GM19468 (cell line): ENCODE results near the gene TIMM23B.
"Not testable (repeated sequence)": the region's sequence is repeated elsewhere in the genome, so short reads cannot be mapped to it uniquely, and the experiment has no call there.

Experiments used
- ATAC-seq: cut with Tn5 transposase; IDR thresholded peaks from one replicate; pipeline ENCODE4 v1.9.1; 2021; ENCODE audit warnings: mild to moderate bottlenecking, moderate library complexity, moderate number of reproducible peaks; ENCODE audit not compliant: unreplicated experiment; ENCODE audit errors: extremely low read depth

Gene TIMM23B

DNA sequence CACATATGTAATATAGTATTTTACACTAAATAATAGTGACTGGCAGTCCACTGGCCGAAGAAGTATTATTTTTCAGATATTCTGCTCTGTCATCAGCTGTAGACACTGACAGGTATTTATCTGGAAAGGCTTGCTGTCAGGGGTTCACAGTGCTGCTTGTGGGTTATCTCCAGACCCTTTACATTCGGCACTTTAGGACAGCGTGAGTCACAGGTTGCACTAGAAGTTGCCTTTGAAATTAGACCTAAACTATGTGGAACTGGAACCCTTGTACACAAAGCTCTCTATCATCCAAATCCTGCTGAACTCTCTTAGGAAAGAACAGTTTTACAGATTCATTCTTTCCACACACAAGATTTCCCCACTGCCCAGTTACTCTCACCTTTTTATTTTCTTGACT lies 30.2 kb downstream of the TIMM23B start:
- not testable (repeated sequence) for ATAC-seq

DNA sequence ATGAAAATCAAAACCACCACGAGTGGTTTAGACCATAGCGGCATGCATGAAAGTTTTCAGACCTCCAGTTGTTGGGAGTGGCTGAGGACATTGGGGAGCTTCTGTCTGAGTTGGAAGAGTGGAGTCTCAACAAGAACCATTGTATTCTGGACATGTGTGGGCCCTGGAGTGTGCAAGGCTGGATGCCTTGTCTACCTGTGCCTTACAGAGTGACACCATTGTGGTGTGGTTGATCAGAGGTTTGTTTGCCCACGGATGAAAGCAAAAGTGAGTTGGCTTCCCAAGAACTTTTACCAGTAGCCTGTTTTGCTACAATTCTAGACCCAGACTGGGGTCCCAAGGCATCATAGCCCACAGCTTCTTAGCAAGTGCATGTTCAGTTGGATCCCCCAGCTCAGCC lies 35.9 kb downstream of the TIMM23B start:
- not testable (repeated sequence) for ATAC-seq

DNA sequence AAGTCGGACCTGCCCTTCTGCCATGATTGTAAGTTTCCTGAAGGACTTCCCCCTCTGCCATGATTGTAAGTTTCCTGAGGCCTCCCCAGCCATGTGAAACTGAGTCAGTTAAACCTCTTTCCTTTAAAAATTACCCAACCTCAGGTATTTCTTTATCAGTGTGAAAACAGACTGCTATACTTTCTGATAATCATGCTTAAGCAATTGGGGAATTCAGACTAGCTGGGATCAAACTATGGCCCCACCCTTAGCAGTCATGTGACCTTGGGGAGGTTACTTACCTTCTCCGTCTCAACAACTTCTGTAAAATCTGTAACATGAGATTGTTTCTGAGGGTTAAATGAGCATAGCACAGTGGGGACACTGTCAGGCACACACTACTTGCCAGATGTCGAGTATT lies 45.4 kb downstream of the TIMM23B start:
- ATAC-seq = not testable (repeated sequence)

DNA sequence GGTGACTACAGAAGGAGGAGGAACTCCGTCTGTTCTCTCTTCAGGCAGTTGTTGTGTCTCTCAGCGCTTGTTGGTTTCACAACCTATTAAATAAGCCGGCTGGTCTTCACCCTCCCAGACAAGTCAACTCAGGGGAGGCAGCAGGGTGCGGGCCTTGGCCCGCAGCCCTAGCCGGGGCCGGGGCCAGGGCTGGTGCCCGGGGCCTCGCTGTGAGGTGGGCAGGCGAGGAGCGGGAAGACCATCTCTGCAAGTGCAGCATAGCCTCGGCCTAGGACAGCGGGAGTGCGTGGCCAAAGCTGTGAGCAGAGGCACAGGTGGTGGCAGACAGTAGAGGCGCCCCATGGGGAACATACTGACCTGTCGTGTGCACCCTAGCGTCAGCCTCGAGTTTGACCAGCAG lies 46.5 kb downstream of the TIMM23B start, which contains the start of gene AGAP6:
TSS of gene AGAP6 (plus strand) at position 31 of the 400 bp plus-strand sequence. CDS start at position 341, 310 bp downstream.
- not testable (repeated sequence) for ATAC-seq

DNA sequence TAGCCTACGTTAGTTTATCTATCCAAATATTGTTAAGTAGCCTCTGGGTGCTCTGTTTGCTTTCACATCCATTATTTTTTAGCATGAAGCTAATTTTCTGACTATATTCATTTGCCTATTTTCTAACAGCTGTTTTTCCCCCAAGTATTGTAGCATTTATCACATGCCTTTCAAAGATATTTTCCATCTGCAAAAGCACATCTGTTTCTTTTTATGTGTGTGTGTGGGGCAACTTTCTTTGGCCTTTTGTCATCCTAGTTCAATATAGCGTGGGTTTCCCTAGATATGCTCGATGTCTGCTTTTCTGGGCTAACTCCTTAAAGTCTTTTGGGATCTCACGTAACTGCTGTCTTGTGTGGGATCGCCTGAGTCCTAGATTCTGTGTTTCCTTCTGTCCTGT lies 53.5 kb downstream of the TIMM23B start:
- not testable (repeated sequence) for ATAC-seq

DNA sequence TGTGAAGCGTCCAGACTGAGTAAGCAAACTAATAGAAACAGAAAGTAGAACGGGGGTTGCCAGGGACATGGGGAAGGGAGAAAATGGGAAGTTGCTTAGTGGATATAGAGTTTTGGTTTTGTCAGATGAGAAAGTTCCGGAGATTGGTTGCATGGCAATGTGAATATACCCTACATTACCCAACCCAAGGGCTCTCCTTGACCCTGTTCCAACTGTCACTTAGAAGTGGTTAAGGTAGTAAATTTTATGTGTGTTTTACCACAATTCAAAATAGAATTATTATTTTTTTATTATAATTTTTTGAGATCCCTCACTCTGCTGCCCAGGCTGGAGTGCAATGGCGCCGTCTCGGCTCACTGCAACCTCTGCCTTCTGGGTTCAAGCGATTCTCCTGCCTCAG lies 72.2 kb downstream of the TIMM23B start:
- not testable (repeated sequence) for ATAC-seq

DNA sequence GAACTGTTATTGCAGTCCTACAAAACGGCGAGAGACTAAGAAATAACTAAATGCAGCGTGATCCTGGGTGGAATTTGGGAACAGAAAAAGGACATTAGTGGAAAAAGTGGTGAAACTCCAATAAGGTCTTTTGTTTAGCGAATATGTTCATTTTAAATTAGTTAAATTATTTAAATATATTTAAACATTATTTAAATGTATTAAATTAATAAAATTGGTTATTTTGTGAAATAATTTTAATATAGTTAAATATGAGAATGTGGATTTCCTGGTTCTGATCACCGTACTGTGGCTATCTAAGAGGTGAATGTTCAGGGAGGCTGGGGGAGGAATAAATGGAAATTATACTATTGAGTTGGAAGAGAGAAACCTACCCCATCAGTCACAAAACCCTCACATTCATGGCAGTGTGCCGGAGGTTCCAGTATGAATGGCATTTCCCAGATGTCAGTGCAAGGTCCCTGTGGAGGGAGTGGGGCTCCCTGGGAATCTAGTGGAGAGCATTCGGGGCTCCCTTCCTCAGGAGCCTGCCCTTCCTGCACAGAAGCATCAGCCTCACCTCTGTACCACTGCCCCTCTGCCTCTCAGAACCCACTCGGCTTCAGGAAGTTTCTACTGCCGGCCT lies 73.9 kb downstream of the TIMM23B start:
- ATAC-seq = not testable (repeated sequence)

DNA sequence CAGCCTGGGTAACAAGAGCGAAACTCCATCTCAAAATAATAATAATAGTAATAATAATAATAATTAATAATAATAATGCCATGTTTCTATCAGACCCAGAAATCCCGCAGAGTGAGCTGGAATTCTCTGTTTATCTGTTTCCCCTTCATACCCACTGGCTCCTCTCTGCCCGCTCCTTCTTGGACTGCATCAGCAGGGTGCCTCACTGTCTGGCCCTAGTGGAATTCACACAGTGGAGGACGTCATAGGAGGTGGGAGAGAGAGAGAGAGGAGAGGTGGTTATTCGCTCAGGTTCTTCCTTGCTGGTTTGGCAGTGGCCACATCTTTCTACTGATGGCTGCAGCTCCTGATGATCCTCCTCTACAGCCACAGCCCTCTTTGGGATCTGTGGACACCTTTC lies 75.1 kb downstream of the TIMM23B start:
- ATAC-seq = not testable (repeated sequence)

DNA sequence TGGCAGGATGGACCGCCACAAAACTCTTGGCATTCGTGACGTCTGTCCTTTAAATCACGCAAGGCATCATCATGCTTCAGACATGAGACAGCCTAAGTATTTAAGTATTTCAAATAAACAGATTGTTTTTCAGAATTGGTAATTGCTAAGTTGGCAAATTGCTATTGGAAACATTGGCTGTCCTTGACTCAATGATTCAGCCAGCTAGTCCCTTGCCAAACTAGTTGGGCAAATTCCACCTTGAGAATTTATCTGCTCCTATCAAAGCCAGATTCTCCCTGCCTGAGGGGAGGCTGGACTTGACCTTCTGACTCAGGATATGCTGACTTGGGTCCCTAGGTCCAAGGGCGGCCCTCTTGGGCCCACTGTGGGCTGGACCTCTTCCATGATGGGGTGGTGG lies 75.8 kb downstream of the TIMM23B start:
- ATAC-seq = not testable (repeated sequence)

DNA sequence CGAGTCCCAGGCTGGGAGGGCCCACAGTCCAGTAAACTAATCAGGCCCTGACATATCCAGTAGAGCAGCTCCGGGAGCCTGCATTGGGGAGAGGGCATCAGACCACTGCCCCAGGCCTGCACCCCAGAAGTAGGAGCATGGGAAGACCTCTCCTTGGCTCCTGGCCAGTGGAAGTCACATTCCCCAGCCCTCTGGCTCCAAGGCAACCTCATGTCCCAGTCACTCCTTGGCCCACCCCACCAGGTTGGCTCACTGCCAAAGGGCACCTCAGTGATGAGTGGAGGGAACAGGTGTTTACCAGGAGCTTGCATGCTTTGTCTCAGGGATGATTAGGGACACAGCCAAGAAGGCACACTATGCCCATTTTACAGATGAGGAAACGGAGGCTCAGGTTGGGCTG lies 77.4 kb downstream of the TIMM23B start:
- not testable (repeated sequence) for ATAC-seq

DNA sequence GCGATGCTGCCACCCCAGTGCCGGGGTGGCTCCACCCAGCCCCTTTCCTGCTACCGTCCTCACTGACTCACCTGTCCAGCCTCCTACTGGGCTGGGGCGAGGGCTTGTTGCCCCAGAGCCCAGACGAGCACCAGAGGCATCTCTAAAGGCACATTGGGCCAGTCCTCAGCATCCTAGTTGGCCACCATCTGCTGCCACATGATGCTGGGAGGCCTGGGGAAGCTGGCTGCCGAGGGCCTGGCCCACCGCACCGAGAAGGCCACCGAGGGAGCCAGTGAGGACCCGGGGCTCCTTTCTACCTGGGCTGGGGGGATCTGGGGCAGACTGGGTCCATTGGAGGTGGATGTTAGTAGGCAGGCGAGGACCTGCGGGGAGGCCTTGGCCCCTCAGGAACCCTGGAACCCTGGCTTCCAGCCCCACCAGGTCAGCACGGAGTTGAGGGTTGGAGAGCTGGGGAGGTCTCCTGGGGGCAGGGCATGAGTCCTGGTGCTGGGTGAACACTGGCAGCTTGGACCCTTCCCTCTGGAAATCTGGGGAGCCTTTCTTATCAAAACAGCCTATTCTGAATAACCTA lies 78.7 kb downstream of the TIMM23B start:
- not testable (repeated sequence) for ATAC-seq

DNA sequence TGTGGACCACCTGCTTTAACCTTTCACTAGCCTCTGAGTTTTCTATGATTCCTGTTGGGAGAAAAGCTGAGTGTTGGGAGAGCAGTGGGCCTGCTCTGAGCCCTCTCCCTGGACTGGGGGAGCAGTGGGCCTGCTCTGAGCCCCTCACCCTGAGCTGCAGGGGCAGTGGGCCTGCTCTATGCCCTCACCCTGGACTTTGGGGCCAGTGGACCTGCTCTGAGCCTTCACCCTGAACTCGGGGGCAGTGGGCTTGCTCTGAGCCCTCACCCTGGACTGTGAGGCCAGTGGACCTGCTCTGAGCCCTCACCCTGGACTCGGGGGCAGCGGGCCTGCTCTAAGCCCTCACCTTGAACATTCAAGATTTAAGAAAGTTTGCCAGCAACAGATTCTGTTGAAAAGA lies 79.8 kb downstream of the TIMM23B start:
- ATAC-seq = no peak
